Calu3 (cell line): ENCODE results near the gene RANBP9. TPM values are rescaled to one million over a fixed set of nuclear protein-coding genes. Genes with fewer than 3 reads are reported as not detected.
A peak's percentile ranks its signal among the peaks of the same experiment; 100 is the strongest.

Experiments used
- BruUV-seq: library from RNA; stranded (reverse); fragments of 400-500 nt; replicated peaks from 2 replicates; lab custom pipeline; 2021; lab: Mats Ljungman, UMichigan
- CTCF ChIA-PET: fragments of 300-600 bp; sonication (Branson Sonifier 250); formaldehyde crosslinking; loops from one replicate; lab custom pipeline; 2022; ENCODE audit warnings: antibody characterized with exemption; lab: Charles Lee
- DNase-seq: peaks from one replicate; pipeline ENCODE4 v3.0.0; 2022
- H3K27ac Mint-ChIP-seq: one replicate; pipeline ENCODE4 v1.8.0; 2022; ENCODE audit warnings: mixed read lengths; ENCODE audit not compliant: unreplicated experiment
- H3K27me3 Mint-ChIP-seq: one replicate; pipeline ENCODE4 v1.8.0; 2022; ENCODE audit warnings: mixed read lengths; ENCODE audit not compliant: unreplicated experiment
- H3K36me3 Mint-ChIP-seq: one replicate; pipeline ENCODE4 v1.8.0; 2022; ENCODE audit warnings: mild to moderate bottlenecking, moderate library complexity, mixed read lengths; ENCODE audit not compliant: insufficient read depth, unreplicated experiment
- H3K4me1 Mint-ChIP-seq: one replicate; pipeline ENCODE4 v1.8.0; 2022; ENCODE audit warnings: mild to moderate bottlenecking, low read depth, mixed read lengths; ENCODE audit not compliant: unreplicated experiment
- H3K4me3 Mint-ChIP-seq: one replicate; pipeline ENCODE4 v1.8.0; 2022; ENCODE audit warnings: mild to moderate bottlenecking, low read depth, moderate library complexity, mixed read lengths; ENCODE audit not compliant: unreplicated experiment
- H3K9me3 Mint-ChIP-seq: one replicate; pipeline ENCODE4 v1.8.0; 2022; ENCODE audit warnings: low read depth, mixed read lengths; ENCODE audit not compliant: unreplicated experiment
- CTCF ChIP-seq: fragments of 200-600 bp; IDR thresholded peaks from one replicate; pipeline ENCODE4 v1.8.0; 2022; ENCODE audit warnings: antibody characterized with exemption; ENCODE audit not compliant: unreplicated experiment
- intact Hi-C: fragments of 100-400 bp; cut with micrococcal nuclease; formaldehyde crosslinking; loops from one replicate; pipeline ENCODE4 v1.10.0; 2022; ENCODE audit not compliant: unreplicated experiment
- total RNA-seq: library from RNA; stranded (reverse); gene quantifications from 2 replicates; pipeline ENCODE4 v1.2.3, GENCODE V29; 2022

The RANBP9 gene
- total RNA-seq, 1 experiment from 2014 or later, result 20.4 TPM

- CTCF ChIA-PET, result no interaction called here
- Mint-ChIP-seq H3K27me3 (no peaks in the 10 kb centered on the region), H3K9me3 (no peaks in the 10 kb centered on the region), H3K4me1 (no peaks in the 10 kb centered on the region), H3K27ac (no peak overlapping the region), H3K36me3 (peaks cover 15% of the 10 kb centered on the region), H3K4me3 (no peak overlapping the region)
- intact Hi-C loops, result no loop called here
- no TSS peak for BruUV-seq
- DNase-seq, result no peak
- no peak for TF ChIP-seq CTCF
These were observed 4.8 kb upstream of the RANBP9 start for GRCh38 chr6:13716225-13716954.

GRCh38 chr6:13715444-13715883 lies 3.8 kb upstream of the RANBP9 start:
- H3K27me3 Mint-ChIP-seq, result no peaks in the 10 kb centered on the region
- no peaks in the 10 kb centered on the region for H3K4me1 Mint-ChIP-seq
- H3K9me3 Mint-ChIP-seq, result no peaks in the 10 kb centered on the region
- no peak overlapping the region for H3K27ac Mint-ChIP-seq
- H3K4me3 Mint-ChIP-seq, result no peak overlapping the region
- intact Hi-C loops, result no loop called here
- no TSS peak for BruUV-seq
- CTCF ChIA-PET, result no interaction called here
- no peak for DNase-seq
- peaks cover 24% of the 10 kb centered on the region for H3K36me3 Mint-ChIP-seq
- TF ChIP-seq CTCF, result no peak

GRCh38 chr6:13712599-13712898 lies 914 bp upstream of the RANBP9 start:
- Mint-ChIP-seq H3K4me1 (peaks cover 13% of the 10 kb centered on the region), H3K9me3 (no peaks in the 10 kb centered on the region), H3K27ac (peak overlapping the region; percentile 70), H3K36me3 (peaks cover 42% of the 10 kb centered on the region), H3K27me3 (no peaks in the 10 kb centered on the region), H3K4me3 (peak overlapping the region; percentile 87)
- BruUV-seq, result TSS peak; percentile 83
- DNase-seq, result no peak
- intact Hi-C loops, result no loop called here
- CTCF ChIA-PET, result no interaction called here
- TF ChIP-seq CTCF, result no peak

- Mint-ChIP-seq H3K4me3 (peak overlapping the region; percentile 87), H3K27ac (no peak overlapping the region), H3K36me3 (peaks cover 42% of the 10 kb centered on the region), H3K4me1 (peaks cover 13% of the 10 kb centered on the region), H3K27me3 (no peaks in the 10 kb centered on the region), H3K9me3 (no peaks in the 10 kb centered on the region)
- TF ChIP-seq CTCF, result no peak
- intact Hi-C loops, result no loop called here
- CTCF ChIA-PET, result no interaction called here
- BruUV-seq, result no TSS peak
- DNase-seq, result no peak
These were observed 307 bp downstream of the RANBP9 start for GRCh38 chr6:13711324-13711732.
